Caki2 (cell line): ENCODE data around the gene CCDC38. TPM values are rescaled to one million over a fixed set of nuclear protein-coding genes. Genes with fewer than 3 reads are reported as not detected.
A peak's percentile ranks its signal among the peaks of the same experiment; 100 is the strongest.
"Not testable (repeated sequence)": the region's sequence is repeated elsewhere in the genome, so short reads cannot be mapped to it uniquely, and the experiment has no call there.

Experiments used
- DNase-seq: peaks from one replicate; pipeline ENCODE4 v3.0.0-alpha.2; 2015; ENCODE audit warnings: low read depth
- in situ Hi-C: cut with HindIII; loops from 2 replicates; pipeline ENCODE4 v1.10.0; 2016; ENCODE audit warnings: low sequenced_read_pairs, low pct_unique_long_range_greater_than_20kb, mixed read lengths
- total RNA-seq: library from RNA; depleted of rRNA; stranded (reverse); fragments of >200 nt; shearing (Covaris generic); gene quantifications from 2 replicates; pipeline ENCODE4 v1.2.3, GENCODE V29; 2014; ENCODE audit warnings: low replicate concordance

CCDC38 gene
- total RNA-seq, 1 experiment from 2014 or later, result 0.20 TPM

GRCh38 chr12:95858451-95859343, 83.7 kb downstream of the CCDC38 start, which contains the start of gene SNRPF:
TSS of gene SNRPF (plus strand) at chr12:95858952. CDS start at chr12:95859074, 122 bp downstream.
- peak; percentile 92 for DNase-seq
- in situ Hi-C loops, result no loop called here

GRCh38 chr12:95857799-95858198, 84.6 kb downstream of the CCDC38 start:
- in situ Hi-C loops, result no loop called here
- DNase-seq, result no peak

DNA sequence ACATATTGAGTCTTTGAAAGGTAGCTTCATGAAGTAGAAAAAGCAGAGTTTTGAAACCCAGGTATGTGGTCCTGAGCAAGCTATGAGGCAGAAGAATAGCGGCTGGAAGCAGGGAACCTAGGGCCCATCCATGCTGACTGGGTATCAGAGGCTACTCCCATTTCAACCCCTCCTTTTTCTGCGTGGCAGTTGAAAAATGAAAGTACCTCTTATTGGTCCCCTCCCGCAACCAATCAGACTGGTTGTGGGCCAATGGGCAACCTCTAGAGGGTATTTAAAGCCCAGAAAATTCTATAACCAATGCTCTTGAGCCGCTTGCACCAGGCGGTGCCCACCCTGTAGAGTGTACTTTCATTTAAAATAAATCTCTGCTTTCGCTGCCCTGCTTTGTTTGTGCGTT, 85.3 kb downstream of the CCDC38 start:
- DNase-seq, result no peak
- in situ Hi-C loops, result no loop called here

- in situ Hi-C loops, result no loop called here
- DNase-seq, result no peak
Measured at GRCh38 chr12:95852133-95852532, 90.3 kb downstream of the CCDC38 start.

- in situ Hi-C loops, result no loop called here
- DNase-seq, result no peak
Measured at GRCh38 chr12:95851606-95852005, 90.8 kb downstream of the CCDC38 start.

DNA sequence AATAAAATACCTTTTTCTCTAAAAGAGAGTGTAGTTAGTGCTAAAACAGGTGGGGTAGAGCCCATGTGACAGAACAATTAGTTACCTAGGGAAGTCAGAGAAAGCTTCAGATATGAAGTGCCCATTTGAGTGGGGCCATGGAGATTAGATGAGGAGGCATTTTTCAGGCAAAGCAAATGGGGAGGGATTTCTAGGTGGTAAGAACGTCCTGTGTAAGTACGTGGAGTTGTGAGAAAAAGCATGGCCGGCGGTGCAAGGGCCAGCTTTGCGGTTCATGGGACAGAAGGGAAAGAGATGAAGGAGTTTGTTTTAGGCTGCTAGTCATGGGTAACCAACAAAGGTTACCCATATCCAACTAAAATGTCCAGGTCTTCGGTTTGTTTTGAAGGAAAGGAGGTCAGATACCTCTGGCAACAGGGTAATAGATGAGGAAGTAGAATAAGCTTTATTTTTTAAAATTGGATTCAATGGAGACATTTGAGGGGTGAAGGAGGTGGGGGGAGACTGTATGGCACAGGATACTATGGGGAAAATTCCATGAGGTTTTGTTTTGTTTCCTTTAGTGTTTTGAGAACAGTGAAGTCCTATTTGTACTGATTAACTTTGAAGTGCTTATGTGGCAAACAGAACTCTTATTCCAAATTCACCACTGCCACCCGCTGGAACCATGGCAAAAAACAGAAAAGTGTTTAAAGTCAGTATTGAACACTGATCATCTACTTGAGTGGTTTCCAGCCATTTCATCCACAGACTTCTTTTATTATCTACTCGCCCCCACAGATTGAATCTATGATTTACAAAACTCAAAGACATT, 93.6 kb downstream of the CCDC38 start:
- peak; percentile 57 for DNase-seq
- in situ Hi-C loops, result no loop called here

DNA sequence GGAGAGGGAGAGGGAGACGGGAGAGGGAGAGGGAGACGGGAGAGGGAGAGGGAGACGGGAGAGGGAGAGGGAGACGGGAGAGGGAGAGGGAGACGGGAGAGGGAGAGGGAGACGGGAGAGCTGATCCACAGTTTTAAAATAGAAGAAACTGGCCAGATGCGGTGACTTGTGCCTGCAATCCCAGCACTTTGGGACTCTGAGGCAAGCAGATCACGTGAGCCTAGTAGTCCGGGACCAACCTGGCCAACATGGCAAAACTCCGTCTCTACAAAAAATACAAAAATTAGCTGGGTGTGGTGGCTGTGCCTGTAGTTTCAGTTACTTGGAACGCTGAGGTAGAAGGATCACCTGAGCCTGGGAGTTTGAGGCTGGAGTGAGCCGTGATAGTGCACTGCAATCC, 100.0 kb downstream of the CCDC38 start:
- in situ Hi-C loops, DNase-seq: not testable (repeated sequence)

DNA sequence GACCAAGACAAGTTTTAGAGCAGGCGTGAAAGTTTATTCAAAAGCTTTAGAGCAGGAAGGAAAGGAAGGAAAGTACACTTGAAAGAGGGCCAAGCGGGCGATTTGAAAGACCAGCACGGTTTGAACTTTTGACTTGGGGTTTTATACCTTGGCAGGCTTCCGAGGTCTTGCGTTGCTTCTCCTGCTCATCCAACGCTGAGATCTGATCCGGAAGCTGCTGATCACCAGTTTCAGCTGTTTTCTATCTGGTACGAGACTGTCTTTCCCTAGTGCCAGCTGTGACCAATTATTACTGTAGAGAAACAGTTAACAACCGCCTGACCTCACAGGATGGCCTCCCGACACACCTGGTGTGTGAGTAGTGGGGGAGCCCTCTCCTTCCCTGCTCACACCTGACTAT, 104.3 kb downstream of the CCDC38 start:
- no peak for DNase-seq
- in situ Hi-C loops, result no loop called here

DNA sequence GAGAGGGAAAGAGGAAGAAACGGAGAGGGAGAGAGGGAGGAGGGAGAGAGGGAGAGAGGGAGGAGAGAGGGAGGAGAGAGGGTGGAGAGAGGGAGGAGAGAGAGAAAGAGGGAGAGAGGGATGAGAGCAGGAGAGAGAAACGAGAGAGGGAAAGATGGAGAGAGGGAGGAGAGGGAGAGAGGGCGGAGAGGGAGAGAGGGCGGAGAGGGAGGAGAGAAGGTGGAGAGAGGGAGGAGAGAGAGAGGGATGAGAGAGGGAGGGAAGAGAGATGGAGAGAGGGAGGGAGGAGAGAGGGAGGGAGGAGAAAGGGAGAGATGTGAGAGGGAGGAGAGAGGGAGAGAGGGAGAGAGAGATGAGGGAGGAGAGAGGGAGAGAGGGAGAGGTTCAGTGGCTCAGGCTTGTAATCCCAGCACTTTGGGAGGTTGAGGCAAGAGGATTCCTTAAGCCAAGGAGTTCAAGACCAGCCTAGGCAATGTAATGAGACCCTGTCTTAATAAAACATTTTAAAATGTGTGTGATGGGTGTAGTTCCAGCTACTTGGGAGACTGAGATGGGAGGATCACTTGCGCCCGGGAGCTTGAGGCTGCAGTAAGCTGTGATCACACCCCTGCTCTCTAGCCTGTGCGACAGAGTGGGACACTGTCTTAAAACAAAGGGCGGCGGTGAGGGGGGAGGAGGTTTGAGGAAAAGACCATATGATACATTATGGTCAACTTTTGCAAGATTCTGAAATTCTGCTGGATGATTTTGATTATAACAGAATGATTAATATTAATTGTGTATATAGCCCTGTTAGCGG, 105.0 kb downstream of the CCDC38 start:
- in situ Hi-C loops, result no loop called here
- peak; percentile 3 for DNase-seq

- DNase-seq, result peak; percentile 9
- in situ Hi-C loops, result no loop called here
Measured at GRCh38 chr12:95836630-95837239, 105.7 kb downstream of the CCDC38 start.

- in situ Hi-C loops, result no loop called here
- DNase-seq, result no peak
Measured at GRCh38 chr12:95836185-95836609, 106.2 kb downstream of the CCDC38 start.

GRCh38 chr12:95834572-95834971, 107.8 kb downstream of the CCDC38 start:
- in situ Hi-C loops, result no loop called here
- DNase-seq, result no peak

DNA sequence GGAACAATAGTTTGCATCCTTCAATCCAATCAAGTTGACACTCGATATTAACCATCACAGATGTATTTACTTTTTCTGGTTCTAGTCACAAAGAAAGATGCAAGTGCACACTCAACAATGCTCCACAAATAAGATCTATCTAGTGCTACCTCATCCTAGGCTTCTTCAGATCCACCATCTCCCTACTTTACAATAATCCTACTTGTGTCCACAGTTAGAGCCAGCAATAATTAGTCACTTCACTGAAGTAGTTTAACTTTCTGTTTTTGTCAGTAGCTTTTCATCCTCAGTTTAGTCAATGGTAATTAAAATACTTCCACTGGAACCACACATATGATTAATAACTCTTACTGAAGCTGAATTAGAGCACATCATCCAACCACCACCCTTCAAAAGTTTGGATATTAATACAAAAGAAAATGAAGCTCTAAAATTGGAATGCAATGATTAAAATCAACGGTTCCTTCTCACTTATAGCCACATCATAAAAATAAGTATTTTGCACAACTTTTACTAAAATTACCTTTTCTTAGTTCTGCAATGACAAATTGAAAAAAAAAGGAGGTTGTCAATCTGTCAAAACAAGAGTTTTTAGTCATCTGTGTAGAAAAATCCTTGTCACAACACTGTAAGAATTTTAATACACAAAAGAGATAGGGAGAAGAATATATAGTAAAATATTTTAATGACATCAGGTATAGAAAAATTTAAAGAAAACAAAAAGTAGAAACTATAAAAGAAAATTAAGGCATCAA, 111.9 kb downstream of the CCDC38 start:
- in situ Hi-C loops, result no loop called here
- no peak for DNase-seq

DNA sequence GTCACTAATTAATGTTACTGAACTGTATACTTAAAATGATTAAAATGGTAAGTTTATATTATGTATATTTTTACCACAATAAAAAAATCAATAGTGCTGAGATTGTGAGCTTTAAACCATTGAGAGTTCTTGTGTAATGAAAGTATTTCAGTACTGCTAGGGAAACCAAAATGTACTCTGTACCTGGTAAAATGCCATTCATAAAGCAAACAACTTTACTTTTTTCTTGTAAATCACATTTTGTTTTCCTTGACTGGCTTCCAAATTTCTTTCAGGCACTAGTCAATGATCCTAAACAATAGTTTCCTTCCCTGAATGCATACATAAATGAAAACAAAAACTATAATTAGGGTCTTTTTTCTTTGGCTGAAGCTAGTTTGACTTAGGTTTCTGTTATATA, 113.0 kb downstream of the CCDC38 start:
- no peak for DNase-seq
- in situ Hi-C loops, result no loop called here

DNA sequence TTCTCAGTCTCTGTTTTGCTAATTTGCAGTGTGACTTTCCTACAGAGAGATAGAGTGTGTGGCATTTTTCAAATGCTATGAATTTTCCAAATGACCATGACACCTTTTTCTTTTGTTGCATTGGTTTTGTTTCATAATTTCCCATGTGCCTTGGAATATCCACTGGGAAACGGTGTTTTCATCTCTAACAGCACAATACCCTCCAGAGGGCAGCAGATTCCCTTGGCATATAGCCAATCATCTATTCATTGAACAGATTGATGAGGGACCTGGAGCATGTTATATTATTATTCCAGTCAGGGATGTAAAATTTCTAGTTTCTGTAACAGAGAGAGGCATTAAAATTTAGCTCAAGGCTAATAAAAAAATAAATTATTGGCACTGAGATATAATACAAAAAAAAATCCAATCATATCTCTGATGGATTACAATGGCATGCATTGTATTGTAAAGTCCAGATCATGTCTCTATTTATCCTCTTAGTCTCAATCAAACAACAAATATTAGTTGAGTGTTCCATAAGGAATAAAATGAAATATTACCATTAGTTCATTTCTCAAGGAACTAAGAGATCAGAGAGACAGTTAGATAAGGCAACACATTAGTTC, 122.2 kb downstream of the CCDC38 start:
- in situ Hi-C loops, result no loop called here
- DNase-seq, result no peak
